A673 (cell line): ENCODE data around the gene DDX27.

Source experiments
- CTCF ChIP-seq: fragments of 300-800, 200-600 bp; sonication (generic); conservative IDR thresholded peaks from 2 replicates; pipeline ENCODE4 v1.5.1; 2017; ENCODE audit warnings: low read depth, mild to moderate bottlenecking, antibody characterized with exemption, low read length, moderate library complexity, mixed read lengths
- EZH2 ChIP-seq: fragments of 200-600 bp; sonication (generic); IDR thresholded peaks from 2 replicates; pipeline ENCODE4 v1.6.1; 2017; ENCODE audit warnings: borderline replicate concordance, low read depth, mild to moderate bottlenecking, mixed read lengths, antibody characterized with exemption, low read length; ENCODE audit not compliant: poor library complexity, severe bottlenecking

- TF ChIP-seq CTCF, result no peak
- TF ChIP-seq EZH2, result no peak
Observed at GRCh38 chr20:49233226-49233625, 14.0 kb downstream of the DDX27 start.
